Erythroblast (primary cell): ENCODE results near the gene ACAT2.
"Not testable (repeated sequence)": the region's sequence is repeated elsewhere in the genome, so short reads cannot be mapped to it uniquely, and the experiment has no call there.

Experiments
- DNase-seq, 2 experiments: peaks; one replicate each; lab custom pipeline; 2025; lab: John Stamatoyannopoulos, UW
- GATA1 ChIP-seq: IDR thresholded peaks from 2 replicates; pipeline ENCODE4 v1.6.1; 2011; ENCODE audit warnings: low read depth, mild to moderate bottlenecking, control low read depth, low read length, moderate library complexity
- POLR2A ChIP-seq: IDR thresholded peaks from 2 replicates; pipeline ENCODE4 v1.6.1; 2011; ENCODE audit warnings: mild to moderate bottlenecking, low read length

Gene ACAT2

DNA sequence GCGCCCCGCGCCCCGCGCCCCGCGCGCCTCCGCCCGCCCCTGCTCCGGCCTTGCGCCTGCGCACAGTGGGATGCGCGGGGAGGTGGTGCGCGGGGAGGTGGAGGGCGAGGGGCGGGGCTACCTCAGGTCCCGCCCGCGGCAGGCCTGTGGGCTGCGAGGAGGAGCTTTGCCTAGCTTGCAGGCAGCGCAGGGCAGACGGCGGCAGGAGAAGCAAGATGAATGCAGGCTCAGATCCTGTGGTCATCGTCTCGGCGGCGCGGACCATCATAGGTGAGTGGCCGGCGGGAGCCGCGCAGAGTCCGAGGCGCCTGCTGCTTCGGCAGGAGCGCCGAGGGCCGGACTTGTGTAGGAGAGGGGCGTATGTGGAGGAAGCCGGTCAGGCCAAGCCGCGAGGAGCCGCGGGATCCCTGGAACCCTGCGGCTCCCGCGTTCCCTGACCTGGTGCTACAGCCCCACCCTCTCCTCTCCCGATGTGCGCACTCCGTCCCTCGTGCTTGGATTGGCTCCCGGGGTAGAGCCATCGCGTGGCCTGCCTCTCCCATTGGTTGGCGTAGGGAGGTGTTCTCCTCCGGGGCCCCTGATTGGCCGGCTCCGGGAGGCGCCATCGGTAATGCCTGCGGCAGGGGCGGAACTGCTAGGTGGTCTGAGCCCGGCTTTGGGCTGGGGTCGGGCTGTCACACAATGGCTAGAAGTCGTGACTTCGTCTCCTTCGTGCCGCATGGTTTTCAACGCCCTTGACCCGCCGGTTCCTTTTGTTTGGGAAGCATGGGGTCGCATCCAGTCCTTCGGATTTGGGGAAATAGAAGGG, at the start of gene ACAT2:
Gene ACAT2, plus strand, starts transcription at position 173 of the 808 bp plus-strand sequence. Its CDS starts 43 bp downstream, at position 216.
- no peak for TF ChIP-seq GATA1
- peak; percentile 85 for TF ChIP-seq POLR2A
- DNase-seq = peak; percentile 94 to 95

DNA sequence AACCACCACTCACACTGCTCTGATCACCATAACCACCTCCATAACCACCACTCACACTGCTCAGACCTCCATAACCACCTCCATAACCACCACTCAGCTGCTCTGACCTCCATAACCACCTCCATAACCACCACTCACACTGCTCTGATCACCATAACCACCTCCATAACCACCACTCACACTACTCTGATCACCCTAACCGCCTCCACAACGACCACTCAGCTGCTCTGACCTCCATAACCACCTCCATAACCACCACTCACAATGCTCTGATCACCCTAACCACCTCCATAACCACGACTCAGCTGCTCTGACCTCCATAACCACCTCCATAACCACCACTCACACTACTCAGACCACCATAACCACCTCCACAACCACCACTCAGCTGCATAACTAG, 49.5 kb upstream of the ACAT2 start:
- not testable (repeated sequence) for DNase-seq

DNA sequence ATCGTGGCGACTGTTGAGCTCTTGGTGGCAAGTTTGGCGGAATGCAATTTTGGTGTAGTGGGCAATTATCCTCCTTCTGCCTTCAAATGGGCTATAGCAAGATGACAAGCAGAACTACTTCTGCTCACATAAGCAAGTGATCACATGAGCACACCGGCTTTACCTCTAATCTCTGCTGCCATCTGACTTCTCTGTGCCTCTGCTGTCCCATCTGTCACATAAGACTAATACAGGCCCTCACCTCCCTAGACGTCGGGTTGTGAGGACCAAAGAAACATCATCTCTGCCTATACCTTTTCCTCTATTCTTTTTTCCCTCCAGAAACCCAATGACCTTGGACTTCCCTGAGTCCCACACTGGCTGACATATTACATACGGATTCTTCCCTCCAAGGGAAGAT, 47.9 kb upstream of the ACAT2 start:
- TF ChIP-seq GATA1 = no peak
- no peak for TF ChIP-seq POLR2A
- DNase-seq = no peak

DNA sequence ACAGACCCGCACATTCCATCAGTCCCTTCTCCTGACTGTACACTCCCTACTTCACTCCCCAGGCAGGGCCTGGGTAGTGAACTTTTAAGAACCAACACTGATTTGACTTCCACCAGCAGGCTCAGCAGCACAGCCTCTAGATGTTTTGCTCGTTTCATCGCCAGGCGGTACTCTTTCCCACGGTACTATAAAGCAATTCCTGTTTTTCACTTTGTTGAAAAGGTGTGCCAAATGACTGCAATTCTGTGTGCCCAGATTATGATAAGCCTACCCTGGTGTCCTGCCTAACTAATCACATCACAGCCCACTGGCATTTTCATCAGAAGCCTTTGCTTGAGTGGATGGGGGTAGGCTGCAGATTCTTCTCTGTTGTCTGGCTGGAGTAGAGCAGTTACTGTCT, 47.4 kb upstream of the ACAT2 start:
- no peak for DNase-seq

DNA sequence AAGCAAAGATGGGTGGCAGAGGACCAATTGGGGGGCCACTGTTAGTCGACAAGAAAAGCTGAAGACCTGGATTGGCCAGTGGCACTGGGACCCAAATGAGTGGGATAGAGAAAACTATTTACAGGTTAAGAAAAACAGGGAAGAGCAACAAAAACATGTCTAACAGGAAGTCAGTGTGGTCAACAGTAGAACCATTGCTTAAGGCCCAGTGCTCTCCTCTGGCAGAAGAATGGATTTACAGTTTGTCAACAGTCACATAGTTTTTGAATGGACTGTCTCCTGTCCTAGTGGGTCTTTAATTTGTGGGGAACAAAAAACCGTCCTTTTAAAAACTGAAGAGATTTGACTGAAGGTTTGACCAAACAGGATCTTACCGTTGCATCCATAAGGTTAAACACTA, 46.7 kb upstream of the ACAT2 start:
- TF ChIP-seq GATA1 (no peak), POLR2A (no peak)
- no peak for DNase-seq

More for the DNA sequence above, 47.4 kb upstream of the ACAT2 start:
- TF ChIP-seq GATA1 (no peak), POLR2A (no peak)

DNA sequence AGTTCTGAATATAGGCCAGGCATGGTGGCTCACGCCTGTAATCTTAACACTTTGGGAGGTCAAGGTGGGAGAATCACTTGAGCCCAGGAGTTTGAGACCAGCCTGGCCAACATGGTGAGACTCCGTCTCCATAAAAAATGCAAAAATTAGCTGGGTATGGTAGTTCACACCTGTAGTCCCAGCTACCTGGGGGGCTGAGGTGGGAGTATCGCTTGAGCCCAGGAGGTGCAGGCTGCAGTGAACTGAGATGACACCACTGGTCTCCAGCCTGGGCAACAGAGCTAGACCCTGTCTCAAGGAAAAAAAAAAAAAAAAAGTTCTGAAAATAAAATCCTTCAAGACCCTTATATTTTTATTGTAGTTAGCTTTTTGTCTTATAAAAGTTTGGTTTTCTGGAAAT, 46.2 kb upstream of the ACAT2 start:
- no peak for DNase-seq
- TF ChIP-seq POLR2A (no peak), GATA1 (no peak)

DNA sequence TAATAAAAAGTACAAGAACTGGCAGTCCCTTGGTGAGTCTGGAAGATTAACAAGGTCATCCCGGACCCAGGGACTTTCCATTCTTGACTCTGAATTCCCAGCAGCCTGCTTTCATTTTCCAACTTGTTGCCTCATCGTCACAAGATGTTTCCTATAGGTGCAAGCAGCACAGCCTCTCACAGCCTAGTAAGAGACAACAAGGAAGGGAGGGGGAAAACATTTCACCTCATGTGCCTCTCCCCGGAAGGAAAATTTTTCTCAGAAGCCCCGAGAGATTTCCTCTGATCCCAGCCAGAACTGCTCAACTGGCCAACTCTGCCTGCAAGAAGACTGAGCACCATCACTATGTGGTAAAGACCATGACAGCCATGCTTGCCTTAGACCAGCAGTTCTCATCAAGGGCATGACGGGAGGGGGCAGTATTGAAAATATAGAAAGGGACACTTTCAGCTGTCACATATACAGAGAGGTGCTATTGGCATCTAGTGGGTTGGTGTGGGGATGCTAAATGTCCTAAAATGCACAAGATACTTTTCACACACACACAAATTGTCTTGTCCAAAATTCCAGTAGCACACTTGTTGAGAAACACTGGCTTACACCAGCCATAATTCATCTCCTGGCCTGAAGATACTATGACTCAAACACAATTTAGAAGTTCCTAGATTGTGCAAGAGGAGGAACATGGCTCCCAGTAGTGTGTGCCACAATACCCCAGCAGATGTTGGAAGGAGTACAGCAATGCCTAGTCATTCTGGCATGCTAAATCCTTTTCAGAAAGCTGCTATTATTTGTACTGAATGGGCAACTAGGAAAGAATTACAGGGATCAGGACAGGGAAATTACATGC, 45.4 kb upstream of the ACAT2 start:
- TF ChIP-seq POLR2A (no peak), GATA1 (no peak)
- DNase-seq = no peak

DNA sequence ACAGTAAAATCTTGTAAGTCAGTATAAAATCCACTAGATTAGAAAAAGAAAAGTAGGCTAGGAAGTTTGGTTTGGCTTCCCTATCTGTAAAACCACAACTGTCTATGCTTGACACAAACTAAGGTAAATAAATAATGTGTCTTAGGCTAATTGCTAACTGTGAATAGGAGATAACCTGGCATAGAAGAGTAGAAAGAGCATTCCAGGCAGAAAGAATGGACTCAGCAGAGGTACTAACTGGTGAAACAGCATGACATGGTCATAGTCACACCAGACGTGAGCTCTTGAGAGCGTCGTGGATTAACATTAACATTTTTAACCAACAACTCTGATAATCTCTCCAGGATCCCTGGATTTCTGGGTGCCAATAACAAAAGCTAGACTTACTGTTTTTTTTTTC, 43.2 kb upstream of the ACAT2 start:
- DNase-seq = no peak
- TF ChIP-seq GATA1 (no peak), POLR2A (no peak)

DNA sequence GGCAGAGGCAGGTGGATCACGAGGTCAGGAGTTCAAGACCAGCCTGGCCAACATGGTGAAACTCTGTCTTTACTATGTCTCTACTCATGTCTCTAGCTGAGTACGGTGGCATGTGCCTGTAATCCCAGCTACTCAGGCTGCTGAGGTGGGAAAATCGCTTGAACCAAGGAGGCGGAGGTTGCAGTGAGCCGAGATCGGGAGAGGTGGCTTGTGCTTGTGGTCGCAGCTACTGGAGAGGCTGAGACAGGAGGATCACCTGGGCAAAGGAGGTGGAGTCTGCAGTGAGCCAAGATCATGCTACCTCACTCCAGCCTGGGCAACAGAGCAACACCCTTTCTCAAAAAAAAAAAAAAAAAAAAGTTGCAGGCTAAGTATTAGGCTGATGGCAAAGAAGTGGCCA, 42.6 kb upstream of the ACAT2 start:
- TF ChIP-seq POLR2A = no peak
- TF ChIP-seq GATA1 = no peak
- DNase-seq = no peak

DNA sequence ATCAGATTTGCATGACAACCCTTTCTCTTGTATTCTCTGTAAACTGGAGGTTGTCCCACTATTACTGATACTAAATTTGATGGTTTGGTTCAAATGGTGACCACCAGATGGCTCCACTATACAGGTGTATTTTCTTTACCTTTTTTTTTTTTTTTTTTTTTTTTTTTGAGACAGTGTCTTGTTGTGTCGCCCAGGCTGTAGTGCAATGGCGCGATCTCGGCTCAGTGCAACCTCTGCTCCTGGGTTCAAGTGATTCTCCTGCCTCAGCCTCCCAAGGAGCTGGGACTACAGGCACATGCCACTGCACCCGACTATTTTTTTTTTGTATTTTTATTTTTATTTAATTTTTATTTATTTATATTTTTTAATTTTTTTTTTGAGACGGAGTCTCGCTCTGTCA, 41.1 kb upstream of the ACAT2 start:
- peak; percentile 42 to 69 for DNase-seq
- TF ChIP-seq POLR2A (no peak), GATA1 (no peak)

DNA sequence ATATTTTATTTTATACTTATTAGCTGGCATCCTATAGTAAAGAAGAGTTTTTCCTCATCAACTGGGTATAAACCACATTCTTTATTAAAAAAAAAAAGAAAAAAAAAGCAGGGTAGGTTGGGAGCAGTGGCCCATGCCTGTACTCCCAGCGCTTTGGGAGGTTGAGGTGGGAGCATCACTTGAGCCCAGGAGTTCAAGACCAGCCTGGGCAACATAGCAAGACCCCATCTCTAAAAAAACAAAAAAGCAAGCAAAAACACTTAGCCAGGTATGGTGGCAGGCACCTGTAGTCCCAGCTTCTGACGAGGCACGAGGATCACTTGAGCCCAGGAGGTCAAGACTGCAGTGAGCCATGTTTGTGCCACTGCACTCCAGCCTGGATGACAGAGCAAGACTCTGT, 39.9 kb upstream of the ACAT2 start:
- not testable (repeated sequence) for DNase-seq

DNA sequence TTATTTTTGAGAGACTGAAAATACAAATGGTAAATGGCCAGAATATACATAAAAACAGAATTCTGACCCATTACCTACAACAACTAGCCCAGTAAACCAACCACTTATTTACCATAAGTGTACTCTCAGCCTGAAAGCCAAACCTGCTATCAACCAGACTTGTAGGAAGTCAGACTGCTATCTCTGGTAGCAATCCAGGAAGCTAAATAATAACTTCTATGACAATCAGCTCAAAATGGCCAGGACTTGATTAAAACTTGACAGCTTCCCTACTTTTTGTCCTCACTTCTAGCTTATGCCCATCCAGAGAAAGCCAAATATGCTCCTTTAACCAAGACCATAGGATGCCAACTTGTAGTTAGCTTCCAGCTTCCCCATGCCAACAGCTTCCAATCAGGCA, 39.2 kb upstream of the ACAT2 start:
- DNase-seq = no peak
- no peak for TF ChIP-seq POLR2A
- no peak for TF ChIP-seq GATA1

DNA sequence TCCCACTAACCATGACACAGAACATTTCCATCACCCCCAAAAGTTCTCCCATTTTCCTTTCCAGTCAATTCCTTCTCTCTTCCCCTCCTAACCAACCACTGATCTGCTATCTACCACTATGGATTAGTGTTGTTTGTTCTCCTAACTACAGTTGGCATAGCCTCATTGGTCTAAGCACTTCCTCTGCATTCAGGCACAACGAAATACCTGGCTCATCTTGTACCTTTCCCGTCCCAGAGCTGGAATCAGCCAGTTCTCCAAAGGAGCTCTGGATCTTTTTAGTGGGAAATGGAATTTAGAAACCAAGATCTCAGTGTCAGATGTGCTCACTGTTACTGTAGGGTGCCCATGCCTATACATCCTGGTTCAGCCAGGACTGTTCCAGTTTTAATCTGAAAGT, 38.6 kb upstream of the ACAT2 start:
- no peak for TF ChIP-seq POLR2A
- TF ChIP-seq GATA1 = no peak
- no peak for DNase-seq

DNA sequence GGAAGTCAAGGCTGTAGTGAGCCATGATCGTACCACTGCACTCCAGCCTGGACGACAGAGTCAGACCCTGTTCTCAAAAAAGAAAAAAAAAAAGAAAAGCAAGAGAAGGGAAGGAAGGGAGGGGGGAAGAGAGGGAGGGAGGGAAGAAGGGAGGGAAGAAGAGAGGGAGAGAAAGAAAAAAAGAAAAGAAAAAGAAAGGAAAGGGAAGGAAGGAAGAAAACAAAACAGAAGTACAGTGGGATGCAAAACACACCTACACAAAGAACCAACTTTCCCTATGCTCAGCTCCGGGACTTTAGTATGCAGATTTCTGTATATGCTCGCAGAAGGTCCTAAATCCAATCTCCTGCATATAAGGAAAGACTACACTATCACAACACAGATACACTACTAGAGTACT, 37.1 kb upstream of the ACAT2 start:
- no peak for TF ChIP-seq POLR2A
- TF ChIP-seq GATA1 = no peak
- no peak for DNase-seq

DNA sequence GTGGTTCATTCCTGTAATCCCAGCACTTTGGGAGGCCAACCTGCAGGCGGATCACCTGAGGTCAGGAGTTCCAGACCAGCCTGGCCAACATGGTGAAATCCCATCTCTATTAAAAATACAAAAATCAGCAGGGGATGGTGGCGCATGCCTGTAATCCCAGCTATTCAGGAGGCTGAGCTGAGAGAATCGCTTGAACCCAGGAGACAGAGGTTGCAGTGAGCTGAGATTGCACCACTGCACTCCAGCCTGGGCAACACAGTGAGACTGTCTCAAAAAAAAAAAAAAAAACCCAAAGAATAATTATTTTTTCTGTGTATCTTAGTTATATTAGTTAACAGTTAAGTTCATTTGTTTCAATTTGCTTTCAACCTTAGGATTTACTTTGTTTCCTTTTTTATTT, 36.6 kb upstream of the ACAT2 start:
- not testable (repeated sequence) for DNase-seq

DNA sequence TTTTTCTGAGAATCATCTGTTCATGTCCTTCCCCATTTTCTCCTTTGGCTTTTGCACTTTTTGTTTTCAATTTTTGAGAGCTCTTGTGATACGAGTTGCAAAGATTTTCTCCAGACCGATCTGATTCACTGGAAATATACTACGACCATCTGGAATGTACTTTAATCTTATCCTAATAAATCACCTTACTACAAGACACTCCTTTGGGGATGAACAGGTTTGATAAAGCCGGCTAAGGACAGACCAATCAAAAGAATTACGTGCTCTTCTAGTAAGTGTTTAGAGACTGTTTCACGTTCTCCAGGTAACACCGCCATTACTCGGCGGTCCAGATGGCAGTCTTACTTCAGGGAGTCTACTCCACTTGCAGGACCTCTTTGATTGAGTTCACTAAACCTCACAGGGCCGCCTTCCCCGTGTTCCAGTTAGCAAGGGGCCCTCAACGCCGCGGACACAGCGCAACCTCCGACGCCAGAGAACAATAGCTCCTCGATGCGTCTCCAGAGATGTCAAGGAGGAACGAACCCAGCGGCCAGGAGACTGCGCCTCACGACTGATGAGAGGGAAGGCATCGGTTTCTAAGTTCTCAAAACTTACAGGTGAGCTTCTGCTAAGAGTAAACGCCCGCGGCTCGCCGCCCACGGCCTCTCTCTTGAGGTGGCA, 35.5 kb upstream of the ACAT2 start:
- TF ChIP-seq POLR2A = no peak
- TF ChIP-seq GATA1 = no peak
- no peak for DNase-seq
